Transverse colon (tissue), 4 donors: ENCODE data around the gene LORICRIN. TPM values are rescaled to one million over a fixed set of nuclear protein-coding genes. Genes with fewer than 3 reads are reported as not detected.

Experiments used
- DNase-seq: peaks from one replicate; pipeline ENCODE4 v3.0.0-alpha.2; 2019
- H3K27ac ChIP-seq, 4 donors: fragments of 200-600 bp; sonication (generic); 2 replicates each; pipeline ENCODE4 v1.5.1; 2016 to 2018; ENCODE audit warnings: inconsistent platforms in 4 of 4
- H3K27me3 ChIP-seq: fragments of 200-600 bp; sonication (generic); 2 replicates; pipeline ENCODE4 v1.5.1; 2017; ENCODE audit warnings: inconsistent platforms
- H3K36me3 ChIP-seq, 4 donors: fragments of 200-600 bp; sonication (generic); 2 replicates each; pipeline ENCODE4 v1.5.1; 2017 to 2019; ENCODE audit warnings: inconsistent platforms in 4 of 4
- H3K4me1 ChIP-seq, 4 donors: fragments of 200-600 bp; sonication (generic); 2 replicates each; pipeline ENCODE4 v1.5.1; 2017 to 2020; ENCODE audit warnings: inconsistent platforms in 4 of 4
- H3K4me3 ChIP-seq, 4 donors: fragments of 200-600 bp; sonication (generic); 1 replicate in 1 of 4; 2 replicates in 3 of 4; pipeline versions ENCODE4 v1.5.1 to v1.6.1; 2017 to 2019; ENCODE audit warnings: inconsistent platforms in 4 of 4
- H3K9me3 ChIP-seq, 2 donors: fragments of 200-600 bp; sonication (generic); 2 replicates each; pipeline ENCODE4 v1.5.1; 2017 to 2019; ENCODE audit warnings: inconsistent platforms in 2 of 2
- CTCF ChIP-seq, 5 experiments: fragments of 200-600 bp in 3 of 5; fragments of 450-650 bp in 2 of 5; sonication (generic) in 3 of 5; IDR thresholded peaks; 1 replicate in 2 of 5; 2 replicates in 3 of 5; pipeline ENCODE4 v1.5.1; 2016 to 2017; ENCODE audit warnings: antibody characterized with exemption in 5 of 5, inconsistent platforms in 3 of 5, mild to moderate bottlenecking in 2 of 5, moderate library complexity in 1 of 5
- EP300 ChIP-seq: sonication (generic); formaldehyde crosslinking; IDR thresholded peaks from one replicate; pipeline ENCODE4 v1.6.1; 2017; ENCODE audit warnings: antibody characterized with exemption, low read depth
- POLR2A ChIP-seq: fragments of 450-650 bp; IDR thresholded peaks from one replicate; pipeline ENCODE4 v1.6.1; 2016; ENCODE audit warnings: antibody characterized with exemption, mild to moderate bottlenecking, moderate library complexity
- POLR2AphosphoS5 ChIP-seq, 3 donors: sonication (generic); formaldehyde crosslinking; IDR thresholded peaks; one replicate each; pipeline ENCODE4 v1.6.1; 2016; ENCODE audit warnings: antibody characterized with exemption in 3 of 3
- WGBS, 2 donors: methylation state at CpG; one replicate each; pipeline ENCODE4 v1.1.5; 2018; ENCODE audit warnings: low coverage in 1 of 2; 5-methylcytosine and 5-hydroxymethylcytosine counted together
- in situ Hi-C, 4 donors: fragments of 200-750 bp; cut with MboI; loops; one replicate each; pipeline versions ENCODE4 v1.15.0 to v1.15.1; 2017; ENCODE audit warnings: low sequenced_read_pairs in 3 of 4, low pct_ligation_motif_present in 1 of 4, low pct_unique_long_range_greater_than_20kb in 1 of 4
- intact Hi-C: fragments of 100-400 bp; cut with DNase I; formaldehyde crosslinking; loops from one replicate; pipeline ENCODE4 v1.15.1; 2023; ENCODE audit warnings: low total_unique reads
- total RNA-seq, 4 donors: library from RNA; depleted of rRNA; stranded (reverse); fragments of >200 nt; gene quantifications; one replicate each; pipeline ENCODE4 v1.1.0, GENCODE V29; 2016

LORICRIN gene
- total RNA-seq, 4 donors from 2014 or later, result not detected

- 35 to 37% methylated on average over 8 to 10 of the region's 10 CpGs for WGBS, 2 donors
- no peak for DNase-seq
- no peaks in the 10 kb centered on the region for H3K36me3 ChIP-seq
- H3K9me3 ChIP-seq, result no peaks in the 10 kb centered on the region
- intact Hi-C loops (no loop called here), in situ Hi-C loops (no loop called here)
- H3K27ac ChIP-seq, result no peak overlapping the region
- H3K4me1 ChIP-seq, result peaks cover 0 to 19% (median 9%) of the 10 kb centered on the region in 4 donors
- TF ChIP-seq POLR2AphosphoS5 (IDR thresholded peaks at IDR 0.05) (no peak), EP300 (no peak), CTCF (IDR thresholded peaks at IDR 0.05) (no peak), POLR2A (no peak)
- peaks cover 92% of the 10 kb centered on the region for H3K27me3 ChIP-seq
- H3K4me3 ChIP-seq, result no peak overlapping the region
Observed at GRCh38 chr1:153262462-153263157, 3.1 kb downstream of the LORICRIN start.

- Histone ChIP-seq H3K36me3 (peaks cover 0 to 2% (median 0%) of the 10 kb centered on the region in 4 donors), H3K27me3 (peaks cover 87% of the 10 kb centered on the region), H3K27ac (no peak overlapping the region), H3K9me3 (no peaks in the 10 kb centered on the region), H3K4me3 (no peak overlapping the region), H3K4me1 (peaks cover 0 to 19% (median 9%) of the 10 kb centered on the region in 4 donors)
- 81 to 100% methylated on average over 1 of the region's 1 CpG for WGBS, 2 donors
- TF ChIP-seq POLR2A (no peak), CTCF (IDR thresholded peaks at IDR 0.05) (peak in 1 of 5 experiments; percentile 15), EP300 (no peak)
- intact Hi-C loops, result no loop called here
- in situ Hi-C loops, result no loop called here
- DNase-seq, result no peak
Observed at GRCh38 chr1:153265457-153265856, 6.0 kb downstream of the LORICRIN start.

GRCh38 chr1:153271711-153272110 lies 12.2 kb downstream of the LORICRIN start:
- H3K27me3 ChIP-seq, result peaks cover 24% of the 10 kb centered on the region
- H3K9me3 ChIP-seq, result no peaks in the 10 kb centered on the region
- DNase-seq, result no peak
- TF ChIP-seq POLR2AphosphoS5 (IDR thresholded peaks at IDR 0.05), result no peak
- no peak for TF ChIP-seq POLR2A
- TF ChIP-seq CTCF (IDR thresholded peaks at IDR 0.05), result no peak
- no peak for TF ChIP-seq EP300
- no peaks in the 10 kb centered on the region for H3K4me1 ChIP-seq
- 80% methylated on average over 1 of the region's 1 CpG; no CpG with 5 or more reads in 1 of the 2 donors for WGBS, 2 donors
- H3K36me3 ChIP-seq, result peaks cover 0 to 2% (median 0%) of the 10 kb centered on the region in 4 donors
- intact Hi-C loops (no loop called here), in situ Hi-C loops (no loop called here)
- no peak overlapping the region for H3K4me3 ChIP-seq
- H3K27ac ChIP-seq, result no peak overlapping the region

- no peak for TF ChIP-seq CTCF (IDR thresholded peaks at IDR 0.05)
- no peak for TF ChIP-seq EP300
- intact Hi-C loops, result no loop called here
- in situ Hi-C loops, result no loop called here
- Histone ChIP-seq H3K36me3 (peaks cover 0 to 2% (median 0%) of the 10 kb centered on the region in 4 donors), H3K9me3 (no peaks in the 10 kb centered on the region), H3K4me3 (no peak overlapping the region), H3K27me3 (peaks cover 20% of the 10 kb centered on the region), H3K27ac (no peak overlapping the region), H3K4me1 (no peaks in the 10 kb centered on the region)
- WGBS, 2 donors, result 67% methylated on average over 1 of the region's 1 CpG; no CpG with 5 or more reads in 1 of the 2 donors
- DNase-seq, result no peak
Observed at GRCh38 chr1:153272186-153272585, 12.7 kb downstream of the LORICRIN start.
